HG02642 (cell line): ENCODE measurements around the gene ZNF346.
A peak's percentile ranks its signal among the peaks of the same experiment; 100 is the strongest.

Experiments used
- ATAC-seq: cut with Tn5 transposase; IDR thresholded peaks from one replicate; pipeline ENCODE4 v1.9.1; 2021; ENCODE audit warnings: mild to moderate bottlenecking; ENCODE audit not compliant: unreplicated experiment, poor library complexity

The ZNF346 gene

GRCh38 chr5:177064500-177065277, 42.2 kb downstream of the ZNF346 start:
- no peak for ATAC-seq

- no peak for ATAC-seq
Observed at GRCh38 chr5:177065491-177065890, 43.0 kb downstream of the ZNF346 start.

- ATAC-seq = no peak
Observed at GRCh38 chr5:177066224-177066623, 43.7 kb downstream of the ZNF346 start.

- ATAC-seq = no peak
Observed at GRCh38 chr5:177067503-177067902, 45.0 kb downstream of the ZNF346 start.

- no peak for ATAC-seq
Observed at GRCh38 chr5:177070536-177071191, 48.2 kb downstream of the ZNF346 start.

- ATAC-seq = peak; percentile 61
Observed at GRCh38 chr5:177071666-177072385, 49.3 kb downstream of the ZNF346 start.

GRCh38 chr5:177077335-177077734, 54.8 kb downstream of the ZNF346 start:
- ATAC-seq = no peak

GRCh38 chr5:177079606-177080005, 57.1 kb downstream of the ZNF346 start:
- ATAC-seq = no peak

- ATAC-seq = no peak
Observed at GRCh38 chr5:177080265-177080664, 57.8 kb downstream of the ZNF346 start.

GRCh38 chr5:177081859-177082258, 59.4 kb downstream of the ZNF346 start:
- ATAC-seq = no peak

- ATAC-seq = no peak
Observed at GRCh38 chr5:177083357-177083756, 60.9 kb downstream of the ZNF346 start.

- no peak for ATAC-seq
Observed at GRCh38 chr5:177084175-177084574, 61.7 kb downstream of the ZNF346 start.

- ATAC-seq = no peak
Observed at GRCh38 chr5:177085985-177086653, 63.6 kb downstream of the ZNF346 start.

GRCh38 chr5:177086654-177087397, 64.3 kb downstream of the ZNF346 start, which contains the start of gene FGFR4:
FGFR4 (plus strand) TSS chr5:177086915; CDS start chr5:177089603, 2,688 bp downstream.
- peak; percentile 66 for ATAC-seq

GRCh38 chr5:177087398-177088005, 65.0 kb downstream of the ZNF346 start:
- ATAC-seq = no peak

- no peak for ATAC-seq
Observed at GRCh38 chr5:177089127-177089526, 66.6 kb downstream of the ZNF346 start.

- no peak for ATAC-seq
Observed at GRCh38 chr5:177089825-177090641, 67.5 kb downstream of the ZNF346 start.

GRCh38 chr5:177090813-177091212, 68.3 kb downstream of the ZNF346 start:
- ATAC-seq = no peak

- no peak for ATAC-seq
Observed at GRCh38 chr5:177091232-177091631, 68.7 kb downstream of the ZNF346 start.
